Measurements from ENCODE around the gene METTL26.

METTL26 gene

DNA sequence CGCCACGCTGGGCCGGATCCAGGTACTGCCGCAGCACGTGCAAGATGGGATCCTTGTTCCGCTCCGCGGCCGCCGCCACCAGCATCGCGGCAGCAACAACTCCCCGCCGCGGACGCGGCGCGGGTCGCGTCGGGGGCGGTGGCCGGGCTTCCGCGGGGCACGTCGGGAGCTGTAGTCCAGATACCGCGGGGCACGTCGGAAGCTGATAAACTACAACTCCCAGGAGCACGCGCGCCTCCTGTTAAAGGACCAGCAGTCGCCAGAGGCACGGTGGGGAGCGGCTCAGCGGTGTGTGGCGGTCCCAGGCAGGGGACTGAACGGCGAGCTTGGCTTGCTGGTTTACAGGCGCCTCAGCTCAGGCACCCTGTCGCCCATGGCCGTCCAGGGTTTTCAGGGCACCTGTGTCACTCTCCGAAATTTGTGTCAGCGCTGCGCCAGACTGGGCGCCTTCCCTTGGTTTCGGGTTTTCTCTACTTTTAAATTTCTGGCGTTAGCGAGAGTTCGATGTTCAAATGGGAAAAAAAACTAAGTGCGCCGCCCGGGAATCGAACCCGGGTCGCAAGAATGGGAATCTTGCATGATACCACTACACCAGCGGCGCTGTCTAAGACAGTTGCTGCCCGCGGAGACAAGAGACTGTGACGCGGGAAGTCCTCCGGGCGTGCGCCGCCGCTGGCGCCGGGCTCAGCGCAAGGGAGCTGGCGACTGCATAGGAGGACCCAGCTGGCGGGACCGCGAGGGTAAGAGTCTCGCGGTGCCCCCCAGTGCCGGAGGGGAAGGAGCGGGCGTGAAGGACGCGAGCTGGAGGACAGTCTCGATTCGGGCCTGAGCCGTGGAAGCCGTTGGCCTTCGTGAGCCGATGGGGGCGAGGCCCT lies at the start of gene METTL26:
TSS of gene METTL26 (minus strand) at position 100 of the 875 bp plus-strand sequence. CDS start at position 85, 15 bp downstream.
- in situ Hi-C loops (cut with MboI; ENCODE audit: low sequenced_read_pairs): no loop called here

DNA sequence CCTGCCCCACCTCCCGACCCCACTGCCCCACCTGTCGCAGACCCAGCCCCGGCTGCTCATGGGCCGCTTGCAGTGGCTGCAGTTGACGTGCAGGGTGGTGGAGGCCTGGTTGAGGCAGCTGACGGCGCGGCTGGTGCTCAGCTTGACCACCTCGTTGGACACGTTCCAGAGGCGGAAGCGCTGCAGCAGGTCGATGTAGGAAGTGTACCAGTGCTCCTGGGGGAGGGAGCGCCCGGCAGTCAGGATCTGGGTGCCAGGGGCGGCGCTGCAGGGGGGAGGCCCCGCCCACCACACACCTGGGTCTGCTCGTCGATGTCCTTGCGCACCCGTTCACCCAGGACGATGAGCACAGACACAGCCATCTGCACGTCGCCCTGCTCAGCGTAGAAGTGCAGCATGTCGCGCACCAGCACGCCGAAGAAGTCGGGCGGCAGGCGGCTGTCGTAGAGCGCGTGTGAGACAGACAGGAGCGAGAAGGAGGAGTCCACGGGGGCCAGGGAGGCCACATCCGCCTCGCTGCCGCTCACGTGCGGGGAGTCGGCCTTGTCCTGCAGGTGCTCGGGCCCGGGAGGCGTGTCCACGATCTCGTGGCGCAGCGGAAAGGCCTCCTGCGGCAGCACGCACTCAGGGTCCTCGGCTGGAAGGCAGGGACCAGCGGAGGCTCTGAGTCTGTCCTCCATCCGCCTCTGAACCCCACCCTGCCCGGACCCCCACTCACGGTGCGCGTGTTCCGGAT lies 49.0 kb upstream of the METTL26 start:
- in situ Hi-C loops (cut with MboI; ENCODE audit: low sequenced_read_pairs): no loop called here

DNA sequence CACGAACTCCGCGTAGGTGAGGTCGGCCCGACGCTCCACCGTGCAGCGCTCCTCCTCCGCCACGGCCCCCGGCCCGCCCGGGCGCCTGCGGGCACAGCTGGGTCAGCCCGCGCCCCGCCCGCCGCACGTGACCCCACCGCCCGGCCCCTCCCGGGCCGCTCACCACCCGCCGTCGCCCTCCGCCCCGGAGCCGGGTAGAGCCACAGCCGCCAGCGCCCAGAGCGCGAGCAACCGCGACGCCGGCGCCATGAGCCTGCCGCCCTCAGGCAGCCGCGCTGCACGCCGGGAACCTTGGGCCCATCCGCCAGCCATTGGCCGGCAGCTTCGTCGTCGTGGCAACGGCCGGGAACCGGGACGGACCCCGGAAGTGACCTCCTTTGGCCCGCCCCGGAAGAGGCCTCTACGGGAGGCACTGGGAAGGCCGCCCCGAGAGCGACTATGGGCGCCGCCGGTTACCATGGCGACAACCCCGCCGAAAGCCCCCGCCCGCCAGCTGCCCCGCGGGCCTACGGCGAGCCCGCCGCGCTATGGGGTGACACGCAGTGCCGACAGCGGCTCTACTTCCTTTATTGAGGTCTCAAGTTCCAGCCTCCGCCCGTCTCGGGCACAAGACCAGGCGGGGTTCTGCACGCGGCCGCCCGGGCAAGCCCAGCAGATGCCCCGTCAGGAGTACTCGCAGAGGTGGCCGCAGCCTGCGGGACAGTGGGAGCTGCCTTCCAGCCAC lies 48.1 kb upstream of the METTL26 start, which contains the start of gene JMJD8:
TSS of gene JMJD8 (minus strand) at position 264 of the 724 bp plus-strand sequence. CDS start at position 249, 15 bp downstream.
- in situ Hi-C loops (cut with MboI; ENCODE audit: low sequenced_read_pairs): no loop called here

DNA sequence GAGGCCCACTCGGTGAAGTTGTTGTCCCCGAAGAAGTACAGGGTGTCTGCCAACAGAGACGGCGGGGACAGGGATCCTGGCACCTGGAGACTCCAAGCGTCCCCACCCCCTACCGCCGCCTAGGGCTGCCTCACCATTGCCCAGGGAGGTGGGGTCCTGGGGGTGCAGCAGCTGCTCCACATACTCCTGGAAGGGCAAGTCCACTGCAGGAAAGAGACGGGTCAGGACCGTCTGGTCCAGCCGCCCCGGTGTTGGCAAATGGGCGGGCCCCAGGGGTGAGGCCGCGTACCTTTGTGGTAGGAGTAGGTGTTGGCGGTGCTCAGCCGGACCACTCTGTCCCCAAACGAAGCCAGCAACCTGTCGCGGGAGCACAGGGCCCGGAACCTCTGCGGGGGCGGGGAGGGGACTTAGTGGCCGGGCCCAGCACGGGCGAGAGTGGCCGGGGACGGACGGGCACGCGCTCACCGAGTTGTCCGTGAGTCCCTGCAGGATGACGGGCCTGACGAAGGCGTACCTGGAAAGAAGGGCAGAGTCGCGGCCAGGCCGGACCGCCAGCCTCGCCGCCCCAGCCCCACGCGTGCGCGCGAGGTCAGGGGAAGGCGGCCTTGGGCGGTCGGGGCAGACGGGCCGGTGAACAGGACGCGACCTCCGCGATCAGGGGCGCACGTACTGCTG lies 47.4 kb upstream of the METTL26 start:
- in situ Hi-C loops (cut with MboI; ENCODE audit: low sequenced_read_pairs): no loop called here

DNA sequence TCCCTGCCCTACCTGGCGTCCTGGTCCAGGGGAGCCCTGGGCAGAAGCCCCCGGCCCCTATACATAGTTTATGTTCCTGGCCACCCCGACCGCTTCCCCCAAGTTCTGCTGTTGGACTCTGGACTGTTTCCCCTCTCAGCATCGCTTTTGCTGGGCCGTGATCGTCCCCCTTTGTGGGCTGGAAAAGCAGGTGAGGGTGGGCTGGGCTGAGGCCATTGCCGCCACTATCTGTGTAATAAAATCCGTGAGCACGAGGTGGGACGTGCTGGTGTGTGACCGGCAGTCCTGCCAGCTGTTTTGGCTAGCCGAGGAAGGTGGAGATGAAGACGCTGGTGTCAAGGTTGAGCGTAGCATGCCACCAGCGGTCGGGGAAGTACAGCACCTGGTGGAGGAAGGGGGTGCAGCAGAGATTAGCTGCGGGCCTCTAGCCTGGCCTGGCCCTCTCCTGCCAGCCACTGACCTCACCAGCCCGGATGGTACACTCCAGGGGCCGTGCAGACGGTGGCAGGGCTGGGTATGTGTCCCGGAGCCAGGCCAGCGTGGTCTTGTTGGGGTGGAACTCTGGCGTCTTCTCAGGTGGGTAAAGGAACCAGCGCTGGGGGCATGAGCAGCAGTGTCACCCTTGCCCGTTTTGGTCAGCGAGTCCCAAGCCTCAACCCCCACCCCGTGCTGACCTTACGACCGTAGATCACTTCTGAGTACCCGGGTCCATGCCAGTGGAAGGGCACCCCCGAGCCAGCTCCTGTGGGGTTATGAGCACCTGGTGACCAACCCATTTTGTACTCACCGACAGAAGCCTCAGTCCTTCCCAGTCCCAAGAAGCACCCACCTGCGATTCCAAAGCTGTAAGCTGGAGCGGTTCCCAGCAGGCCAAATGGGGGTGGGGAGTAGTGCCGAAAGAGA lies 46.6 kb upstream of the METTL26 start:
- in situ Hi-C loops (cut with MboI; ENCODE audit: low sequenced_read_pairs): no loop called here

DNA sequence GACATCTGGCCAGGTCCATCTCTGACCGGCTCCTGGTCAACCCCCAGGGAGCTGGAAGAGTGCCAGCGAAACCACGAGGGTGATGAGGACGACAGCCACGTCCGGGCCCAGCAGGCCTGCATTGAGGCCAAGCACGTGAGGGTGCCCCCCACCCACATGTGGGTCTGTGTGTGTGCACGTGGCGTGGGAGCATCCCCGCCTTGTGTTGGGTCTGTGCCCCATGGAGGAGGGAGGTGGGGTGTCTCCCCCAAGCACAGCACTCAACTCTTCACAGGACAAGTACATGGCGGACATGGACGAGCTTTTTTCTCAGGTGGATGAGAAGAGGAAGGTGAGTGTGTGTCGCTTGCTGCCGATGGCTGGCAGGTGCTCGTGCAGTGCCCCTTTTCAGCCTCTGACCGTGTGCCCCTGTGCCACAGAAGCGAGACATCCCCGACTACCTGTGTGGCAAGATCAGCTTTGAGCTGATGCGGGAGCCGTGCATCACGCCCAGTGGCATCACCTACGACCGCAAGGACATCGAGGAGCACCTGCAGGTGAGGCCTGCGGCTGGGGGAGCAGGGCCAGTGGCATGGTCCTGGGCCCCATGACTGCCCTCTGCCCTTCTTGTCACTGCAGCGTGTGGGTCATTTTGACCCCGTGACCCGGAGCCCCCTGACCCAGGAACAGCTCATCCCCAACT lies 45.8 kb upstream of the METTL26 start:
- in situ Hi-C loops (cut with MboI; ENCODE audit: low sequenced_read_pairs): no loop called here

DNA sequence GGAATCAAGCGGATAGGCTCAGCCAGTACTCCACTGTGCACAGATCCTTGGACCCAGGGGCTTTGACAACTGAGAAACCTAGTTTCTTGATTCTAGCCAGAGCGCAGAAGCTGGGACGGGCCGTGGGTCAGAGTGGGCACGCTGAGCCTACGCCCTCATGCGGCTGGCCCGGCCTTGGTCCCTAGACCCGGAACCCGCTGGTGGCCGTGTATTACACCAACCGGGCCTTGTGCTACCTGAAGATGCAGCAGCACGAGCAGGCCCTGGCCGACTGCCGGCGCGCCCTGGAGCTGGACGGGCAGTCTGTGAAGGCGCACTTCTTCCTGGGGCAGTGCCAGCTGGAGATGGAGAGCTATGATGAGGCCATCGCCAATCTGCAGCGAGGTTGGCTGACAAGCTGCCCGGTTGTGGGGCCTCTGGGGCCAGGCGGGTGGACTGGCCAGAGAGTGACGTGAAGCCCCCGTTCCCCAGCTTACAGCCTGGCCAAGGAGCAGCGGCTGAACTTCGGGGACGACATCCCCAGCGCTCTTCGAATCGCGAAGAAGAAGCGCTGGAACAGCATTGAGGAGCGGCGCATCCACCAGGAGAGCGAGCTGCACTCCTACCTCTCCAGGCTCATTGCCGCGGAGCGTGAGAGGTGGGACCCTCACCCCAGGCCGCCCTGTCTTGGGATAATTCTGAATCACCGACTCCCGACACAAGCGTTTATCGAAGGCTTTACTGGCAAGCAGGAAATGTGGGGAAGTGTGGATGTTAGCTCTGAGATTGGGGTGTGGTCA lies 45.1 kb upstream of the METTL26 start:
- in situ Hi-C loops (cut with MboI; ENCODE audit: low sequenced_read_pairs): no loop called here

DNA sequence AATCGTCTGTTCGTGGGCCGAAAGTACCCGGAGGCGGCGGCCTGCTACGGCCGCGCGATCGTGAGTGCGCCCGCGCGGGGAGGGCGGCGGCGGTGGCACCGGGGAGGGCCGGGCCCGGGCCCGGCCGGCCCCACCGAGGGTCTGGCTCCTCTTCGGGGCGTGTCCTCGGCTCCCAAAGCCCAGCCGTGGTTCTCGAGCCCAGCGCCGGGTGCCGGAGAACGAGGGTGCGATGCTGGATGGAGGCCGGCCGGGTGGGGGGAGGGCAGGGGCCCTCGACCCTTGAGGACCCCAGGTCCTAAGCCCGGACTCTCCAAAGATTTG lies 44.5 kb upstream of the METTL26 start:
- in situ Hi-C loops (cut with MboI; ENCODE audit: low sequenced_read_pairs): no loop called here

DNA sequence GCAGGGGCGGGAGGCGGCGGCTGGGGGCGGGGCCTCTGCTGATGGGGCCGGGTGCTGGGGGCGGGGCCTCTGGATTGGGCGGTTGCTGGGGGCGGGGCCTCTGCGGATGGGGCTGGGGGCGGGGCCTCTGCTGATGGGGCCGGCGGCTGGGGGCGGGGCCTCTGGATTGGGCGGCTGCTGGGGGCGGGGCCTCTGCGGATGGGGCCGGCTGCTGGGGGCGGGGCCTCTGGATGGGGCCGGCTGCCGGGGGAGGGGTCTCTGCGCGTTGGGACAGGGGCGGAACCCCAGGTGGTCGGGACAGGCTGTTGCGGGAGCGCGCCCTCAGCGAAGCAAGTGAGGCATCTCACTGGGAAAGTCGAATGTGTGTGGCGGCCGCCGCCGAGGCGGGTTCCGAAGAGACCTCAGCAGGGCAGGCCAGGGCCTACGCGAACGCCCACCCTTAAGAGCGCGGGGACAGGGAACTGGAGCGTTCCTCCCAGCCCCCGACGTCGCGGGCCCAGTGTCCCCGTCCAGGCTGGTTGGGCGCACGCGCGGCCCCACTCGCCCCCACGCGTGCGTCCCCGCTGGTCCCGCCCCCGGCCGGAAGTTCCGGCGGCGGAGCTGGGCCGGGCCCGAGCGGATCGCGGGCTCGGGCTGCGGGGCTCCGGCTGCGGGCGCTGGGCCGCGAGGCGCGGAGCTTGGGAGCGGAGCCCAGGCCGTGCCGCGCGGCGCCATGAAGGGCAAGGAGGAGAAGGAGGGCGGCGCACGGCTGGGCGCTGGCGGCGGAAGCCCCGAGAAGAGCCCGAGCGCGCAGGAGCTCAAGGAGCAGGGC lies 43.9 kb upstream of the METTL26 start, which contains the start of gene STUB1:
TSS of gene STUB1 (plus strand) at position 597 of the 811 bp plus-strand sequence. CDS start at position 713, 116 bp downstream.
- in situ Hi-C loops (cut with MboI; ENCODE audit: low sequenced_read_pairs): no loop called here

DNA sequence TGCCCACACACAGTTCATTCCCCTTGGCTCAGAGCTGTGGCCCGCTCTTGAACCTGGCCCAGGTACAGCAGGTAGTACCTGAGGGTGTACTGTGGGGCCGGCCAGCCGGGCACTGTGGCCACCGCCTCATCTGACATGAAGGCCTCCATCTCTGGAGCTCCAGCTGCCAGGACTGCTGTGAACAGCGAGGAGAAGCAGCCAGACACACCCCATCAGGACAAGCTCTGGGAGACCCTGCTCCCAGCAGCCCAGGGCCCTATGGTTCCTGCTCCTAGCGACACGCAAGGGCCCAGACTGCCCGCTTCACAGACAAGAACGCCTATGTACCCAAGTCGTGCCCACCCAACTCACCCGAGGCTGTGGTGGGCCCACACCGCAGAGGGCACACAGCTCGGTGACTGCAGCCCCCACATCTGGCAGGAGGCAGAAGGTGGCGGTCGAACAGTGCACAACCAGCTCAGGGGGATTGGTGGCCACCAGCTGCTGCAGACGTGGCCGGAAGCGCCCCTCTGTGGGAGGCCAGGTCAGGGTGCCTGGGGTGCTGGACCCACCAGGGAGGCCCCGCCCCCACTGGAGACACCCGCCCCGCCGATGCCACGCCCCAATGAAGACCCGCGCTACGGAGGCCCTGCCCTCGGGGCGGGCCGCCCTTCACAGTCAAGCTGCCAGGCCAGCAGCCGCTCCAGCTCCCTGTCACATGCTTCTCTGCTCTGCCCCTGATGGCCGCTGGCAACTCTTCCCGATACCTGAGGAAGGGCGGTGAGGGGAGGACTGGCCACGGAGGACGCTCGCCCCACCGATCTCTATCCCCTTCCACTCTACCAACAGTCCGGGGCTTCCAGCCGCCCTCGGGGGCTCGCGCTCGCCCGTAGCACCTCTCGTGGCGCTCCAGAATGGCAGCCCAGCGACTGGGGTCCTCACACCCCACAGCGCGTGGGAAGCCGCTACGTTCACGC lies 43.0 kb upstream of the METTL26 start:
- in situ Hi-C loops (cut with MboI; ENCODE audit: low sequenced_read_pairs): no loop called here

DNA sequence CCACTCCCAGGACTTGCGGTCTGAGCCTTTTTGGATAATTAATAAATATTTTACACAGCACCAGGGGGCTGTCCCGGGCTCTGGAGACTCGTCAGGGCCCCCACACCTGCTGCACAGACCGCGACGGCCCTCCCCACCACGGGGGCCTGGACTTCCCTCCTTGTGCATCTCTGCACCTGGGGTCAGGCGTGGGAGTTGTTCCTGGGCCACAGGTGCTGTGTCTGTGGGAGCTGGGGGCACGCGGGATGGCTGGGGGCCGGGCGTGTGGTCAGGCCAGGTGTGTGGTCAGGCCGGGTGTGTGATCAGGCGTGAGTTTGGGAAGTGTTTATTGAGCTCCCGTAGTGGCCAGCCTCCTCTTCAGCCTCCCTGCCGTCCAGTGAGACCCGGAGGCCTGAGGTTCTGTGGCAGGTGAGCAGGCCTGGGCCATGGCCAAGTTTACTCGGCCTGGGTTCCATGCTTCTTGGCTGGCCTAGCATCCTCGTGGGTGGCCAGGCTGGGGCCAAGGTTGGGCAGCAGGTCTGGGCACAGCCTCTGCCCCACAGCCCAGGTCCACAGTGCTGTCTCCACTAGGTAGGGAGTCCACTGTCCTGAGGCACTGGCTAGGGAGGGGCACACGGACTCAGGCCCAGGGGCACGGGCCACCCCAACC lies 42.2 kb upstream of the METTL26 start:
- in situ Hi-C loops (cut with MboI; ENCODE audit: low sequenced_read_pairs): no loop called here

DNA sequence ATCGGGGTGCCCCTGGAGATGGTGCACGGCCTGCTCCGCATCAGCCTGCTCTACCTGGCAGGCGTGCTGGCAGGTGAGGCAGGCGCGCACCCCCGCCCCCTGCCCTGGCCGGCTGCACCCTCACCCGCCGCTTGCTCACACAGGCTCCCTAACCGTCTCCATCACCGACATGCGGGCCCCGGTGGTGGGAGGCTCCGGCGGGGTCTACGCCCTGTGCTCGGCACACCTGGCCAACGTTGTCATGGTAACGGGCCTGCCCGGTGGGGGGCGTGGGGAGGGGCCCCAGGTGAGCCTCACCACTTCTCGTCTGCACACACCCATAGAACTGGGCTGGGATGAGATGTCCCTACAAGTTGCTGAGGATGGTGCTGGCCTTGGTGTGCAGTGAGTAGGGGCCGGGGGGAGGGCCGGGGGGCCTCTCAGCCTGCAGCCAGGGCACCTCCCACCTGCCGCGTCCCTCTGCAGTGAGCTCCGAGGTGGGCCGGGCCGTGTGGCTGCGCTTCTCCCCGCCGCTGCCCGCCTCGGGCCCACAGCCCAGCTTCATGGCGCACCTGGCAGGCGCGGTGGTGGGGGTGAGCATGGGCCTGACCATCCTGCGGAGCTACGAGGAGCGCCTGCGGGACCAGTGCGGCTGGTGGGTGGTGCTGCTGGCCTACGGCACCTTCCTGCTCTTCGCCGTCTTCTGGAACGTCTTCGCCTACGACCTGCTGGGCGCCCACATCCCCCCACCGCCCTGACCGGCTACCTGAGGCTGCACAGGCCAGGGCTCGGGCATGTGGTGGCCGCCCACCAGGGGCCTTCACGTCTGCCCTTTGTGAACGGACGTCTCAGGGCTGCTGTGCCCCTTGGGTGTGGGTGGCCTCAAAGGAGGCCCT lies 41.4 kb upstream of the METTL26 start:
- in situ Hi-C loops (cut with MboI; ENCODE audit: low sequenced_read_pairs): no loop called here

DNA sequence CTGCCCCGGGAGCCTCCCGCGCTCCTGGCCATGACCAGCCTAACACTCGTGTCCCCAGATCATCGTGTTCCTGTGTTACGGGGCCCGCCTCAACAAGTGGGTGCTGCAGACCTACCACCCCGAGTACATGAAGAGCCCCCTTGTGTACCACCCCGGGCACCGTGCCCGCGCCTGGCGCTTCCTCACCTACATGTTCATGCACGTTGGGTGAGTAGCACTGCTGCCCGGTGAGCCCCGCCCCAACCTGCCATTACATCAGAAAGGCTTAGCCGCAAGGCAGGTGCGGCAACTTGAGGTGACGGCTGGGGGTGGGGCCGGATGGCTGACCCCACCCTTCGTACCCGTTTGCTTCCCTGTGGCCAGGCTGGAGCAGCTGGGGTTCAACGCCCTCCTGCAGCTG lies 40.8 kb upstream of the METTL26 start:
- in situ Hi-C loops (cut with MboI; ENCODE audit: low sequenced_read_pairs): no loop called here

DNA sequence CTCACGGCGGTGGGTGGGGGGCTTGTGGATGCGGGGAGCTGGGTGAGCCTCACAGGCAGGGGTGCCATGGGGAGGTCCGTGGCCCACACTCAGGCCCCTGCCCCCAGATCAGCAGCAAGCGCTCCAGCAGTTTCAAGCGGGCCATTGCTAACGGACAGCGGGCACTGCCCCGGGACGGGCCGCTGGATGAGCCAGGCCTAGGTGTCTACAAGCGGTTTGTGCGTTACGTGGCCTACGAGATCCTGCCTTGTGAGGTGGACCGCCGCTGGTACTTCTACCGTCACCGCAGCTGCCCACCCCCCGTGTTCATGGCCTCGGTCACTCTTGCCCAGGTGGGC lies 40.4 kb upstream of the METTL26 start:
- in situ Hi-C loops (cut with MboI; ENCODE audit: low sequenced_read_pairs): no loop called here

DNA sequence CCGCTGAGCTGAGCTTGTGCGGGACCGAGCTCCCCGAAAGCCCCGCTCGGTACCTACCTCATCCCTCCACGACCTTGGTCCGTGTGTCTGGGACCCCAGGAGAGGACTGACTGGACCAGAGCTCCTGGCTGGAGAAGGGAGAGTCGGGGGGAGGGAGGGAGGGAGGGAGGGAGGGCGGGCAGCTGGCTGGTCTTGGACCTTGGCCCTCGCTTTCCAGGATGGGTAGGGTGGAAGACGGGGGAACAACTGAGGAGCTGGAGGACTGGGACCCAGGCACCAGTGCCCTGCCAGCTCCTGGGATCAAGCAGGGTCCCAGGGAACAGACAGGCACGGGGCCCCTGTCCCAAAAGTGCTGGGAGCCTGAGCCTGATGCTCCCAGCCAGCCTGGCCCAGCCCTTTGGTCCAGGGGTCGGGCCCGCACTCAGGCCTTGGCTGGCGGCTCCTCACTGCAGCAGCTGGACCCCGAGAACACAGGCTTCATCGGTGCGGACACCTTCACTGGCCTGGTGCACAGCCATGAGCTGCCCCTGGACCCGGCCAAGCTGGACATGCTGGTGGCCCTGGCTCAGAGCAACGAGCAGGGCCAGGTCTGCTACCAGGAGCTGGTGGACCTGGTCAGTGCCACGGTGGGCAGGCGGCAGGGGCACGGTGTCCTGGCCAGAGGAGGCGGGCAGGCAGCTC lies 39.9 kb upstream of the METTL26 start:
- in situ Hi-C loops (cut with MboI; ENCODE audit: low sequenced_read_pairs): no loop called here
